HEK293 (cell line): ENCODE data around the gene DNMBP.

Experiments
- CTCF ChIA-PET: fragments of 350-600 bp; formaldehyde crosslinking; extraction: SDS; loops from one replicate; lab custom pipeline; 2021; ENCODE audit warnings: antibody characterized with exemption; lab: Yijun Ruan, JAX
- POLR2A ChIA-PET: fragments of 300-600 bp; formaldehyde crosslinking; extraction: SDS; loops from one replicate; lab custom pipeline; 2020; ENCODE audit warnings: antibody characterized with exemption, inconsistent platforms; lab: Yijun Ruan, JAX
- H3K27ac ChIP-seq: fragments of 200-500 bp; sonication (Bioruptor generic); 2 replicates; pipeline ENCODE4 v1.5.1; 2014; ENCODE audit warnings: low read depth, low read length, control low read depth, inconsistent platforms; ENCODE audit errors: extremely low read depth
- H3K36me3 ChIP-seq, 2 experiments: fragments of 200-500 bp in 1 of 2; sonication (Bioruptor generic) in 1 of 2; 1 replicate in 1 of 2; 2 replicates in 1 of 2; pipeline ENCODE4 v1.5.1; 2014 to 2017; ENCODE audit warnings: inconsistent platforms in 2 of 2, low read length in 2 of 2; ENCODE audit not compliant: control insufficient read depth in 2 of 2, insufficient read depth in 1 of 2
- H3K4me1 ChIP-seq: fragments of 200-500 bp; sonication (Bioruptor generic); 2 replicates; pipeline ENCODE4 v1.5.1; 2014; ENCODE audit warnings: mild to moderate bottlenecking, low read length, inconsistent platforms; ENCODE audit not compliant: control insufficient read depth, insufficient read depth
- H3K4me3 ChIP-seq: 2 replicates; pipeline ENCODE4 v1.5.1; 2011; ENCODE audit warnings: low read depth, mild to moderate bottlenecking, control low read depth, low read length, moderate library complexity
- H3K9me3 ChIP-seq: fragments of 200-500 bp; sonication (Bioruptor generic); 2 replicates; pipeline ENCODE4 v1.5.1; 2014; ENCODE audit warnings: low read depth, low read length, inconsistent platforms; ENCODE audit not compliant: control insufficient read depth, insufficient read depth
- HOXA7 ChIP-seq: sonication (generic); formaldehyde crosslinking; IDR thresholded peaks from 2 replicates; pipeline ENCODE4 v1.8.1; 2022; ENCODE audit warnings: missing genetic modification reagents, borderline replicate concordance
- SALL2 ChIP-seq: fragments of 450-650 bp; formaldehyde crosslinking; IDR thresholded peaks from 2 replicates; pipeline ENCODE4 v1.5.0; 2017; ENCODE audit warnings: missing biosample characterization, mild to moderate bottlenecking, missing genetic modification characterization, borderline replicate concordance
- SETDB1 ChIP-seq: IDR thresholded peaks from one replicate; pipeline ENCODE4 v1.6.1; 2017; ENCODE audit warnings: mild to moderate bottlenecking, low read length, moderate library complexity, mixed read lengths; ENCODE audit not compliant: insufficient read length
- YY2 ChIP-seq: fragments of 450-650 bp; formaldehyde crosslinking; IDR thresholded peaks from 2 replicates; pipeline ENCODE4 v1.5.1; 2016; ENCODE audit warnings: missing biosample characterization, missing genetic modification characterization
- ZNF112 ChIP-seq: fragments of 450-650 bp; formaldehyde crosslinking; IDR thresholded peaks from 2 replicates; pipeline ENCODE4 v1.5.0; 2017; ENCODE audit warnings: missing biosample characterization, missing genetic modification characterization
- ZNF202 ChIP-seq: fragments of 450-650 bp; formaldehyde crosslinking; IDR thresholded peaks from 2 replicates; pipeline ENCODE4 v1.5.1; 2016; ENCODE audit warnings: missing biosample characterization, missing genetic modification characterization, borderline replicate concordance
- ZNF274 ChIP-seq, 2 experiments: fragments of 200-500 bp in 1 of 2; fragments of 450-650 bp in 1 of 2; sonication (Bioruptor generic) in 1 of 2; formaldehyde crosslinking in 1 of 2; IDR thresholded peaks; 2 replicates each; pipeline versions ENCODE4 v1.5.1 to v1.6.1; 2014 to 2016; ENCODE audit warnings: borderline replicate concordance in 1 of 2, inconsistent platforms in 1 of 2, low read length in 1 of 2, missing biosample characterization in 1 of 2, missing genetic modification characterization in 1 of 2
- ZNF324 ChIP-seq: fragments of 450-650 bp; formaldehyde crosslinking; IDR thresholded peaks from 2 replicates; pipeline ENCODE4 v1.5.1; 2016; ENCODE audit warnings: missing biosample characterization, missing genetic modification characterization
- ZNF350 ChIP-seq: fragments of 450-650 bp; formaldehyde crosslinking; IDR thresholded peaks from 2 replicates; pipeline ENCODE4 v1.5.0; 2017; ENCODE audit warnings: missing biosample characterization, mild to moderate bottlenecking, missing genetic modification characterization
- ZNF366 ChIP-seq: fragments of 450-650 bp; formaldehyde crosslinking; conservative IDR thresholded peaks from 2 replicates; pipeline ENCODE4 v1.5.1; 2016; ENCODE audit warnings: missing biosample characterization, missing genetic modification characterization
- ZNF391 ChIP-seq: fragments of 450-650 bp; formaldehyde crosslinking; IDR thresholded peaks from 2 replicates; pipeline ENCODE4 v1.5.1; 2016; ENCODE audit warnings: low read depth, missing biosample characterization, missing genetic modification characterization, borderline replicate concordance
- ZNF426 ChIP-seq: fragments of 450-650 bp; formaldehyde crosslinking; IDR thresholded peaks from 2 replicates; pipeline ENCODE4 v1.5.1; 2017; ENCODE audit warnings: missing biosample characterization, missing genetic modification characterization, mild to moderate bottlenecking, inconsistent platforms, moderate library complexity
- ZNF654 ChIP-seq: fragments of 450-650 bp; formaldehyde crosslinking; IDR thresholded peaks from 2 replicates; pipeline ENCODE4 v1.5.1; 2016; ENCODE audit warnings: low read depth, missing biosample characterization, missing genetic modification characterization
- ZNF664 ChIP-seq: fragments of 450-650 bp; formaldehyde crosslinking; IDR thresholded peaks from 2 replicates; pipeline ENCODE4 v1.5.1; 2016; ENCODE audit warnings: missing biosample characterization, missing genetic modification characterization
- ZNF747 ChIP-seq: fragments of 450-650 bp; formaldehyde crosslinking; IDR thresholded peaks from 2 replicates; pipeline ENCODE4 v1.5.1; 2016; ENCODE audit warnings: missing biosample characterization, missing genetic modification characterization
- ZXDB ChIP-seq: fragments of 450-650 bp; formaldehyde crosslinking; IDR thresholded peaks from 2 replicates; pipeline ENCODE4 v1.5.1; 2016; ENCODE audit warnings: missing biosample characterization, missing genetic modification characterization
- TF ChIP-seq, protein P1 (sequence below): fragments of 450-650 bp; formaldehyde crosslinking; IDR thresholded peaks from 2 replicates; pipeline ENCODE4; 2016; ENCODE audit warnings: missing biosample characterization, missing genetic modification characterization
- TF ChIP-seq, protein P2 (sequence below): fragments of 450-650 bp; formaldehyde crosslinking; IDR thresholded peaks from 2 replicates; pipeline ENCODE4 v1.5.1; 2016; ENCODE audit warnings: missing biosample characterization, missing genetic modification characterization

DNMBP gene

GRCh38 chr10:99944860-99945259, 64.9 kb downstream of the DNMBP start:
- ChIA-PET CTCF (interaction anchor here (0.7 to 1.4 kb wide), 3 partner anchors 39 to 99 kb away, joined by 3 to 5 read pairs (median 5); partner anchors contain the start of gene DNMBP), POLR2A (no interaction called here)
- TF ChIP-seq ZNF274 (IDR thresholded peaks at IDR 0.05; ENCODE audit: low read length) (no peak), ZNF274 (tag by site-specific recombination; IDR thresholded peaks at IDR 0.05; ENCODE audit: borderline replicate concordance) (no peak), ZNF391 (tag by site-specific recombination) (no peak), HOXA7 (CRISPR knock-in tag) (no peak), ZNF654 (tag by site-specific recombination) (no peak), ZNF112 (tag by site-specific recombination) (no peak), SETDB1 (no peak), ZNF350 (tag by site-specific recombination) (no peak), ZNF664 (no peak), SALL2 (no peak), ZNF366 (tag by site-specific recombination) (no peak)
- TF ChIP-seq, protein P1, sequence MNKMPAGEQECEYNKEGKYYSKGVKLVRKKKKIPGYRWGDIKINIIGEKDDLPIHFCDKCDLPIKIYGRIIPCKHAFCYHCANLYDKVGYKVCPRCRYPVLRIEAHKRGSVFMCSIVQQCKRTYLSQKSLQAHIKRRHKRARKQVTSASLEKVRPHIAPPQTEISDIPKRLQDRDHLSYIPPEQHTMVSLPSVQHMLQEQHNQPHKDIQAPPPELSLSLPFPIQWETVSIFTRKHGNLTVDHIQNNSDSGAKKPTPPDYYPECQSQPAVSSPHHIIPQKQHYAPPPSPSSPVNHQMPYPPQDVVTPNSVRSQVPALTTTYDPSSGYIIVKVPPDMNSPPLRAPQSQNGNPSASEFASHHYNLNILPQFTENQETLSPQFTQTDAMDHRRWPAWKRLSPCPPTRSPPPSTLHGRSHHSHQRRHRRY (tag by site-specific recombination), result no peak
- TF ChIP-seq, protein P2, sequence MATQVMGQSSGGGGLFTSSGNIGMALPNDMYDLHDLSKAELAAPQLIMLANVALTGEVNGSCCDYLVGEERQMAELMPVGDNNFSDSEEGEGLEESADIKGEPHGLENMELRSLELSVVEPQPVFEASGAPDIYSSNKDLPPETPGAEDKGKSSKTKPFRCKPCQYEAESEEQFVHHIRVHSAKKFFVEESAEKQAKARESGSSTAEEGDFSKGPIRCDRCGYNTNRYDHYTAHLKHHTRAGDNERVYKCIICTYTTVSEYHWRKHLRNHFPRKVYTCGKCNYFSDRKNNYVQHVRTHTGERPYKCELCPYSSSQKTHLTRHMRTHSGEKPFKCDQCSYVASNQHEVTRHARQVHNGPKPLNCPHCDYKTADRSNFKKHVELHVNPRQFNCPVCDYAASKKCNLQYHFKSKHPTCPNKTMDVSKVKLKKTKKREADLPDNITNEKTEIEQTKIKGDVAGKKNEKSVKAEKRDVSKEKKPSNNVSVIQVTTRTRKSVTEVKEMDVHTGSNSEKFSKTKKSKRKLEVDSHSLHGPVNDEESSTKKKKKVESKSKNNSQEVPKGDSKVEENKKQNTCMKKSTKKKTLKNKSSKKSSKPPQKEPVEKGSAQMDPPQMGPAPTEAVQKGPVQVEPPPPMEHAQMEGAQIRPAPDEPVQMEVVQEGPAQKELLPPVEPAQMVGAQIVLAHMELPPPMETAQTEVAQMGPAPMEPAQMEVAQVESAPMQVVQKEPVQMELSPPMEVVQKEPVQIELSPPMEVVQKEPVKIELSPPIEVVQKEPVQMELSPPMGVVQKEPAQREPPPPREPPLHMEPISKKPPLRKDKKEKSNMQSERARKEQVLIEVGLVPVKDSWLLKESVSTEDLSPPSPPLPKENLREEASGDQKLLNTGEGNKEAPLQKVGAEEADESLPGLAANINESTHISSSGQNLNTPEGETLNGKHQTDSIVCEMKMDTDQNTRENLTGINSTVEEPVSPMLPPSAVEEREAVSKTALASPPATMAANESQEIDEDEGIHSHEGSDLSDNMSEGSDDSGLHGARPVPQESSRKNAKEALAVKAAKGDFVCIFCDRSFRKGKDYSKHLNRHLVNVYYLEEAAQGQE (tag by site-specific recombination), result no peak
- H3K27ac ChIP-seq, result no peak overlapping the region
- H3K9me3 ChIP-seq, result no peaks in the 10 kb centered on the region
- no peaks in the 10 kb centered on the region for H3K36me3 ChIP-seq
- no peak overlapping the region for H3K4me3 ChIP-seq
- peaks cover 5% of the 10 kb centered on the region; the same call in 1 of the 2 replicates for H3K4me1 ChIP-seq

- Histone ChIP-seq H3K4me3 (no peak overlapping the region), H3K27ac (no peak overlapping the region), H3K9me3 (no peaks in the 10 kb centered on the region), H3K36me3 (no peaks in the 10 kb centered on the region), H3K4me1 (peaks cover 5% of the 10 kb centered on the region; the same call in 1 of the 2 replicates)
- no peak for TF ChIP-seq ZNF426 (tag by site-specific recombination)
- TF ChIP-seq ZNF747 (tag by site-specific recombination), result no peak
- no peak for TF ChIP-seq ZNF324
- TF ChIP-seq ZXDB, result no peak
- no peak for TF ChIP-seq YY2 (tag by site-specific recombination)
- TF ChIP-seq ZNF202 (tag by site-specific recombination), result no peak
- ChIA-PET CTCF (interaction anchor here (0.6 kb wide), 1 partner anchor 332 kb away, joined by 4 read pairs; no protein-coding TSS in a partner anchor), POLR2A (no interaction called here)
Observed at GRCh38 chr10:99943908-99944307, 65.8 kb downstream of the DNMBP start.
